GM10266 (cell line): Measurements from ENCODE around the gene PDGFC.
"Not testable (repeated sequence)": the region's sequence is repeated elsewhere in the genome, so short reads cannot be mapped to it uniquely, and the experiment has no call there.

Experiments used
- DNase-seq: peaks from one replicate; pipeline ENCODE4 v3.0.0; 2012; ENCODE audit errors: extremely low spot score
- CTCF ChIP-seq: IDR thresholded peaks from 2 replicates; pipeline ENCODE4 v1.5.1; 2012; ENCODE audit warnings: mild to moderate bottlenecking, low read depth; ENCODE audit not compliant: control insufficient read depth, insufficient read depth; ENCODE audit errors: missing control alignments

PDGFC gene

GRCh38 chr4:156875055-156875454 is 96.5 kb downstream of the PDGFC start:
- DNase-seq = no peak

GRCh38 chr4:156873799-156874198 is 97.8 kb downstream of the PDGFC start:
- no peak for DNase-seq
- TF ChIP-seq CTCF = no peak

More at GRCh38 chr4:156875055-156875454, 96.5 kb downstream of the PDGFC start:
- TF ChIP-seq CTCF = no peak

- no peak for TF ChIP-seq CTCF
- no peak for DNase-seq
Measured at GRCh38 chr4:156870861-156871260, 100.7 kb downstream of the PDGFC start.

GRCh38 chr4:156870131-156870530 is 101.5 kb downstream of the PDGFC start:
- no peak for DNase-seq
- no peak for TF ChIP-seq CTCF

GRCh38 chr4:156866088-156866487 is 105.5 kb downstream of the PDGFC start:
- not testable (repeated sequence) for DNase-seq

GRCh38 chr4:156865451-156865850 is 106.1 kb downstream of the PDGFC start:
- no peak for DNase-seq
- no peak for TF ChIP-seq CTCF

GRCh38 chr4:156858071-156858470 is 113.5 kb downstream of the PDGFC start:
- no peak for DNase-seq
- no peak for TF ChIP-seq CTCF

- no peak for TF ChIP-seq CTCF
- DNase-seq = no peak
Measured at GRCh38 chr4:156838761-156839160, 132.8 kb downstream of the PDGFC start.
